Endothelial cell of umbilical vein (primary cell): ENCODE measurements around the gene MYL3. TPM values are rescaled to one million over a fixed set of nuclear protein-coding genes. Genes with fewer than 3 reads are reported as not detected.

Experiments used
- BruUV-seq: library from RNA; stranded (reverse); fragments of 400-500 nt; replicated peaks from 2 replicates; lab custom pipeline; 2021; lab: Mats Ljungman, UMichigan
- CTCF ChIA-PET: fragments of 300-600, 350-600 bp; sonication (Branson Sonifier 250); formaldehyde crosslinking; loops from one replicate; lab custom pipeline; 2021; ENCODE audit warnings: antibody characterized with exemption, inconsistent platforms; lab: Charles Lee
- POLR2A ChIA-PET: fragments of 300-600, 350-600 bp; sonication (Branson Sonifier 250); formaldehyde crosslinking; loops from one replicate; lab custom pipeline; 2021; ENCODE audit warnings: antibody characterized with exemption, inconsistent platforms; lab: Charles Lee
- DNase-seq: peaks from one replicate; pipeline ENCODE4 v3.0.0-alpha.2; 2011; ENCODE audit warnings: low read depth, low spot score
- FAIRE-seq: peaks from 2 replicates; lab custom pipeline; 2011; peaks lifted over from hg19 to GRCh38; lab: Jason Lieb, UNC
- H2AFZ ChIP-seq: 2 replicates; pipeline ENCODE4 v1.6.0; 2012; ENCODE audit warnings: low read depth, low read length, control low read depth, inconsistent platforms
- H3K27ac ChIP-seq: 2 replicates; pipeline ENCODE4 v1.5.1; 2011; ENCODE audit warnings: low read depth, mild to moderate bottlenecking, control low read depth, low read length, moderate library complexity; ENCODE audit not compliant: insufficient read depth
- H3K27me3 ChIP-seq, 2 experiments: 2 replicates each; pipeline versions ENCODE4 v1.6.0 to v1.6.1; 2011; ENCODE audit warnings: low read length in 2 of 2, mixed read lengths in 1 of 2; ENCODE audit not compliant: control insufficient read depth in 2 of 2, insufficient read depth in 2 of 2
- H3K36me3 ChIP-seq, 2 experiments: 2 replicates in 1 of 2; 3 replicates in 1 of 2; pipeline ENCODE4 v1.5.1; 2011; ENCODE audit warnings: low read length in 2 of 2, mild to moderate bottlenecking in 1 of 2, moderate library complexity in 1 of 2; ENCODE audit not compliant: control insufficient read depth in 2 of 2, insufficient read depth in 2 of 2; ENCODE audit errors: extremely low read depth in 1 of 2
- H3K4me1 ChIP-seq: 3 replicates; pipeline ENCODE4 v1.5.1; 2011; ENCODE audit warnings: mild to moderate bottlenecking, low read length; ENCODE audit not compliant: control insufficient read depth, insufficient read depth; ENCODE audit errors: extremely low read depth
- H3K4me2 ChIP-seq: 2 replicates; pipeline ENCODE4 v1.6.1; 2011; ENCODE audit warnings: low read length, control low read depth, mixed read lengths; ENCODE audit not compliant: insufficient read depth
- H3K4me3 ChIP-seq, 3 experiments: fragments of 200-600 bp in 1 of 3; sonication (generic), shearing (Covaris generic) in 1 of 3; replicated peaks in 1 of 3; 2 replicates each; pipeline ENCODE4 v1.5.1; 2011 to 2016; ENCODE audit warnings: control low read depth in 3 of 3, low read length in 3 of 3, mild to moderate bottlenecking in 2 of 3, inconsistent platforms in 1 of 3, low read depth in 1 of 3, moderate library complexity in 1 of 3; ENCODE audit not compliant: insufficient read depth in 1 of 3
- H3K79me2 ChIP-seq: 2 replicates; pipeline ENCODE4 v1.6.0; 2012; ENCODE audit warnings: low read length, inconsistent platforms; ENCODE audit not compliant: control insufficient read depth, insufficient read depth
- H3K9ac ChIP-seq: replicated peaks from 2 replicates; pipeline ENCODE3; 2011; ENCODE audit warnings: low read length, control low read depth; ENCODE audit not compliant: insufficient read depth; ENCODE audit errors: extremely low read depth
- H3K9me1 ChIP-seq: replicated peaks from 3 replicates; pipeline ENCODE4 v1.6.0; 2011; ENCODE audit warnings: mild to moderate bottlenecking, low read length; ENCODE audit not compliant: control insufficient read depth, insufficient read depth; ENCODE audit errors: extremely low read depth
- H3K9me3 ChIP-seq: replicated peaks from 2 replicates; pipeline ENCODE4 v1.5.1; 2012; ENCODE audit warnings: low read length, inconsistent platforms; ENCODE audit not compliant: control insufficient read depth, insufficient read depth
- H4K20me1 ChIP-seq: replicated peaks from 2 replicates; pipeline ENCODE3; 2011; ENCODE audit warnings: mild to moderate bottlenecking, low read length; ENCODE audit not compliant: control insufficient read depth, insufficient read depth; ENCODE audit errors: extremely low read depth
- EZH2 ChIP-seq: IDR thresholded peaks from 2 replicates; pipeline ENCODE4 v1.6.1; 2012; ENCODE audit warnings: borderline replicate concordance, low read depth, mild to moderate bottlenecking, moderate library complexity, low read length, inconsistent platforms; ENCODE audit not compliant: severe bottlenecking
- FOS ChIP-seq: IDR thresholded peaks from 2 replicates; pipeline ENCODE4 v1.6.1; 2011; ENCODE audit warnings: mild to moderate bottlenecking, low read length, moderate library complexity, borderline replicate concordance; ENCODE audit not compliant: insufficient read depth
- GATA2 ChIP-seq: IDR thresholded peaks from 2 replicates; pipeline ENCODE4 v1.7.0; 2011; ENCODE audit warnings: low read depth, mild to moderate bottlenecking, moderate library complexity, mixed read lengths, low read length; ENCODE audit not compliant: insufficient read length, insufficient read depth
- JUN ChIP-seq: IDR thresholded peaks from 2 replicates; pipeline ENCODE4 v1.6.1; 2011; ENCODE audit warnings: borderline replicate concordance, low read depth; ENCODE audit not compliant: insufficient read length, insufficient read depth
- MYC ChIP-seq: IDR thresholded peaks from one replicate; pipeline ENCODE4 v1.6.1; 2011; ENCODE audit warnings: mild to moderate bottlenecking, low read depth, low read length
- POLR2A ChIP-seq: IDR thresholded peaks from 2 replicates; pipeline ENCODE4 v1.6.1; 2012; ENCODE audit warnings: low read depth, mild to moderate bottlenecking, control low read depth, low read length
- POLR2AphosphoS5 ChIP-seq: IDR thresholded peaks from 2 replicates; pipeline ENCODE4 v1.6.1; 2012; ENCODE audit warnings: low read depth, mild to moderate bottlenecking, control low read depth, low read length, moderate library complexity; ENCODE audit not compliant: insufficient read depth
- dilution Hi-C: fragments of 300-500 bp; cut with MboI; formaldehyde crosslinking; loops from one replicate; pipeline ENCODE4 v1.15.0; 2019; ENCODE audit warnings: low sequenced_read_pairs; ENCODE audit not compliant: extremely low pct_ligation_motif_present
- intact Hi-C: fragments of 100-400 bp; cut with micrococcal nuclease; formaldehyde crosslinking; loops from one replicate; pipeline ENCODE4 v1.10.0; 2022
- polyA plus RNA-seq, 4 experiments: library from polyadenylated mRNA; depleted of rRNA in 3 of 4; stranded (reverse) in 3 of 4; unstranded in 1 of 4; fragments of >200 nt; gene quantifications; 2 replicates each; pipeline versions ENCODE4 v1.2.1 to v1.2.3, GENCODE V29; 2011 to 2012; ENCODE audit warnings: missing spikeins in 1 of 4
- total RNA-seq: library from RNA; stranded (reverse); gene quantifications from 2 replicates; pipeline ENCODE4 v1.2.3, GENCODE V29; 2021
- TF ChIP-seq, protein P1 (sequence below), 2 donors: IDR thresholded peaks; 1 replicate in 1 of 2; 2 replicates in 1 of 2; pipeline ENCODE4 v1.5.1; 2011; ENCODE audit warnings: low read length in 2 of 2, mild to moderate bottlenecking in 2 of 2, moderate library complexity in 2 of 2, control low read depth in 1 of 2, inconsistent platforms in 1 of 2, low read depth in 1 of 2; ENCODE audit not compliant: insufficient read depth in 1 of 2; ENCODE audit errors: extremely low read depth in 1 of 2
- TF ChIP-seq, protein P2 (sequence below): IDR thresholded peaks from 2 replicates; pipeline ENCODE4 v1.6.1; 2011; ENCODE audit not compliant: insufficient read depth, insufficient read length

MYL3 gene
- total and polyA plus RNA-seq, 2 donors (not counting 3 experiments of a cell fraction or from before 2014, with no cell fraction given): not detected

DNA sequence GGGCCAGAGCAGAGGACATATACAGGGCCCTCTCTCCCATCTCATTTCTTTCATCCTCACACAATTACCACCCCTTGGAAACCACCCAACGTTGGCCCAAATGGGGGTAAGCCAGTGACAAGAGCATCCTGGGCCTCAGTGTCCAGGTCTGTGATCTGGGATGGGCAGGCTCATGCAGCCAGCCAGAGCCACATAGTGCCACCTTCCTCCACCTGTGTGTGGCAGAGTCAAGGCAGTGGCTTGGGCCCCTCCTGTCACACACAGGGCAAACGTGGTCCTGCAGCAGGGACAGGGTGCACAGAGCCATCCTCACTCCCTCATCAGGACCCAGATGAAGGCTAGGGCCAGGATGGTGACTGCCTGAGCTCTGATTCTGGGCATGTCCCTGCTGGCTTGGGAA lies 2.3 kb upstream of the MYL3 start:
- TF ChIP-seq FOS (no peak), POLR2A (no peak), JUN (no peak), GATA2 (no peak), EZH2 (no peak), MYC (no peak), POLR2AphosphoS5 (no peak)
- TF ChIP-seq, protein P1, sequence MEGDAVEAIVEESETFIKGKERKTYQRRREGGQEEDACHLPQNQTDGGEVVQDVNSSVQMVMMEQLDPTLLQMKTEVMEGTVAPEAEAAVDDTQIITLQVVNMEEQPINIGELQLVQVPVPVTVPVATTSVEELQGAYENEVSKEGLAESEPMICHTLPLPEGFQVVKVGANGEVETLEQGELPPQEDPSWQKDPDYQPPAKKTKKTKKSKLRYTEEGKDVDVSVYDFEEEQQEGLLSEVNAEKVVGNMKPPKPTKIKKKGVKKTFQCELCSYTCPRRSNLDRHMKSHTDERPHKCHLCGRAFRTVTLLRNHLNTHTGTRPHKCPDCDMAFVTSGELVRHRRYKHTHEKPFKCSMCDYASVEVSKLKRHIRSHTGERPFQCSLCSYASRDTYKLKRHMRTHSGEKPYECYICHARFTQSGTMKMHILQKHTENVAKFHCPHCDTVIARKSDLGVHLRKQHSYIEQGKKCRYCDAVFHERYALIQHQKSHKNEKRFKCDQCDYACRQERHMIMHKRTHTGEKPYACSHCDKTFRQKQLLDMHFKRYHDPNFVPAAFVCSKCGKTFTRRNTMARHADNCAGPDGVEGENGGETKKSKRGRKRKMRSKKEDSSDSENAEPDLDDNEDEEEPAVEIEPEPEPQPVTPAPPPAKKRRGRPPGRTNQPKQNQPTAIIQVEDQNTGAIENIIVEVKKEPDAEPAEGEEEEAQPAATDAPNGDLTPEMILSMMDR (IDR thresholded peaks at IDR 0.05; ENCODE audit: extremely low read depth in 1 of 2, insufficient read depth in 1 of 2, low read depth in 1 of 2, low read length in 2 of 2): no peak
- TF ChIP-seq, protein P2, sequence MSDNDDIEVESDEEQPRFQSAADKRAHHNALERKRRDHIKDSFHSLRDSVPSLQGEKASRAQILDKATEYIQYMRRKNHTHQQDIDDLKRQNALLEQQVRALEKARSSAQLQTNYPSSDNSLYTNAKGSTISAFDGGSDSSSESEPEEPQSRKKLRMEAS: no peak
- H3K4me1 ChIP-seq: no peaks in the 10 kb centered on the region
- H3K27me3 ChIP-seq: no peaks in the 10 kb centered on the region
- no peak overlapping the region for H3K9ac ChIP-seq
- H3K79me2 ChIP-seq: no peaks in the 10 kb centered on the region
- no peaks in the 10 kb centered on the region for H3K9me3 ChIP-seq
- no peaks in the 10 kb centered on the region for H3K36me3 ChIP-seq
- no peak overlapping the region for H3K4me2 ChIP-seq
- dilution Hi-C loops: no loop called here
- no peaks in the 10 kb centered on the region for H4K20me1 ChIP-seq
- POLR2A ChIA-PET: no interaction called here
- CTCF ChIA-PET: interaction anchor here (0.9 to 4.2 kb wide), 4 partner anchors 18 to 43 kb away, joined by 4 to 55 read pairs (median 18); no protein-coding TSS in a partner anchor
- no peak overlapping the region for H3K4me3 ChIP-seq
- H2AFZ ChIP-seq: no peak overlapping the region
- no peak overlapping the region for H3K27ac ChIP-seq
- DNase-seq: no peak
- FAIRE-seq: no peak
- no peaks in the 10 kb centered on the region for H3K9me1 ChIP-seq
- intact Hi-C loops: loop anchor here (5.0 kb wide), 1 partner anchor 507 kb away; no protein-coding TSS in a partner anchor
- BruUV-seq: no TSS peak
